ENCODE results near the gene RNFT2. TPM values are rescaled to one million over a fixed set of nuclear protein-coding genes. Genes with fewer than 3 reads are reported as not detected.

Gene RNFT2
- total RNA-seq, 1 experiment from 2014 or later, result 12.3 TPM

DNA sequence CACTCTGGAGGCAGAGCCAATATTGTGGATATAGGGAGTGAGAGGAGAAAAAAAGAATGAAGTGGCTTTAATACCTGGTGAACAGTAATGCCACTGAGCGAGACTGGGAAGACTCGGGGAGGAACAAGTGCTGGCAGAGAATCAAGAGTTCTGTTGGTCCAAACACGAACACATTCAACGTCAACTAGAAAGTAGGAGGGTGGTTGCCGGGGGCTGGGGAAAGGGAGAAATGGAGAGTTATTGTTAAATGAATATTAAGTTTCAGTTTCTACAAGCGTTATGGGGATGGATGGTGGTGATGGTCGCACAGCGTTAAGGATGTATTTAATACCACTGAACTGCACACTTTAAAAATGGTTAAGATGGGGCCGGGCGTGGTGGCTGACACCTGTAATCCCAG is 3.0 kb upstream of the RNFT2 start:
- in situ Hi-C loops (cut with HindIII; ENCODE audit: low pct_unique_long_range_greater_than_20kb, low sequenced_read_pairs), result no loop called here
- Histone ChIP-seq H3K36me3 (ENCODE audit: control insufficient read depth, insufficient read depth, low read length) (peaks cover 2% of the 10 kb centered on the region; the same call in 1 of the 2 replicates), H3K9me3 (ENCODE audit: control insufficient read depth, insufficient read depth, low read depth, low read length) (no peaks in the 10 kb centered on the region), H3K27ac (ENCODE audit: low read length) (no peak overlapping the region), H3K27me3 (ENCODE audit: control insufficient read depth, insufficient read depth, low read length) (no peaks in the 10 kb centered on the region), H3K4me3 (ENCODE audit: low read depth in 2 of 2, low read length in 2 of 2) (no peak overlapping the region), H3K4me1 (ENCODE audit: control insufficient read depth, insufficient read depth, low read length) (peaks cover 17% of the 10 kb centered on the region)
- ATAC-seq, result no peak
- ChIA-PET POLR2A (no interaction called here), CTCF (no interaction called here)
- TF ChIP-seq, protein P1, sequence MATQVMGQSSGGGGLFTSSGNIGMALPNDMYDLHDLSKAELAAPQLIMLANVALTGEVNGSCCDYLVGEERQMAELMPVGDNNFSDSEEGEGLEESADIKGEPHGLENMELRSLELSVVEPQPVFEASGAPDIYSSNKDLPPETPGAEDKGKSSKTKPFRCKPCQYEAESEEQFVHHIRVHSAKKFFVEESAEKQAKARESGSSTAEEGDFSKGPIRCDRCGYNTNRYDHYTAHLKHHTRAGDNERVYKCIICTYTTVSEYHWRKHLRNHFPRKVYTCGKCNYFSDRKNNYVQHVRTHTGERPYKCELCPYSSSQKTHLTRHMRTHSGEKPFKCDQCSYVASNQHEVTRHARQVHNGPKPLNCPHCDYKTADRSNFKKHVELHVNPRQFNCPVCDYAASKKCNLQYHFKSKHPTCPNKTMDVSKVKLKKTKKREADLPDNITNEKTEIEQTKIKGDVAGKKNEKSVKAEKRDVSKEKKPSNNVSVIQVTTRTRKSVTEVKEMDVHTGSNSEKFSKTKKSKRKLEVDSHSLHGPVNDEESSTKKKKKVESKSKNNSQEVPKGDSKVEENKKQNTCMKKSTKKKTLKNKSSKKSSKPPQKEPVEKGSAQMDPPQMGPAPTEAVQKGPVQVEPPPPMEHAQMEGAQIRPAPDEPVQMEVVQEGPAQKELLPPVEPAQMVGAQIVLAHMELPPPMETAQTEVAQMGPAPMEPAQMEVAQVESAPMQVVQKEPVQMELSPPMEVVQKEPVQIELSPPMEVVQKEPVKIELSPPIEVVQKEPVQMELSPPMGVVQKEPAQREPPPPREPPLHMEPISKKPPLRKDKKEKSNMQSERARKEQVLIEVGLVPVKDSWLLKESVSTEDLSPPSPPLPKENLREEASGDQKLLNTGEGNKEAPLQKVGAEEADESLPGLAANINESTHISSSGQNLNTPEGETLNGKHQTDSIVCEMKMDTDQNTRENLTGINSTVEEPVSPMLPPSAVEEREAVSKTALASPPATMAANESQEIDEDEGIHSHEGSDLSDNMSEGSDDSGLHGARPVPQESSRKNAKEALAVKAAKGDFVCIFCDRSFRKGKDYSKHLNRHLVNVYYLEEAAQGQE (IDR thresholded peaks at IDR 0.05; ENCODE audit: insufficient read depth in 1 of 2, low read depth in 2 of 2, low read length in 1 of 2), result no peak
- TF ChIP-seq, protein P2, sequence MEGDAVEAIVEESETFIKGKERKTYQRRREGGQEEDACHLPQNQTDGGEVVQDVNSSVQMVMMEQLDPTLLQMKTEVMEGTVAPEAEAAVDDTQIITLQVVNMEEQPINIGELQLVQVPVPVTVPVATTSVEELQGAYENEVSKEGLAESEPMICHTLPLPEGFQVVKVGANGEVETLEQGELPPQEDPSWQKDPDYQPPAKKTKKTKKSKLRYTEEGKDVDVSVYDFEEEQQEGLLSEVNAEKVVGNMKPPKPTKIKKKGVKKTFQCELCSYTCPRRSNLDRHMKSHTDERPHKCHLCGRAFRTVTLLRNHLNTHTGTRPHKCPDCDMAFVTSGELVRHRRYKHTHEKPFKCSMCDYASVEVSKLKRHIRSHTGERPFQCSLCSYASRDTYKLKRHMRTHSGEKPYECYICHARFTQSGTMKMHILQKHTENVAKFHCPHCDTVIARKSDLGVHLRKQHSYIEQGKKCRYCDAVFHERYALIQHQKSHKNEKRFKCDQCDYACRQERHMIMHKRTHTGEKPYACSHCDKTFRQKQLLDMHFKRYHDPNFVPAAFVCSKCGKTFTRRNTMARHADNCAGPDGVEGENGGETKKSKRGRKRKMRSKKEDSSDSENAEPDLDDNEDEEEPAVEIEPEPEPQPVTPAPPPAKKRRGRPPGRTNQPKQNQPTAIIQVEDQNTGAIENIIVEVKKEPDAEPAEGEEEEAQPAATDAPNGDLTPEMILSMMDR (IDR thresholded peaks at IDR 0.05), result no peak
- TF ChIP-seq TCF7L2 (IDR thresholded peaks at IDR 0.05; ENCODE audit: low read depth, low read length) (no peak), SIN3A (IDR thresholded peaks at IDR 0.05; ENCODE audit: borderline replicate concordance, insufficient read depth, low read depth, low read length) (no peak), POLR2AphosphoS5 (IDR thresholded peaks at IDR 0.05; ENCODE audit: low read depth, low read length) (no peak)
- intact Hi-C loops (cut with micrococcal nuclease; ENCODE audit: unreplicated experiment), result loop anchor here (10.0 kb wide), 1 partner anchor 150 kb away; the partner anchor contains the start of gene HRK
- no peak for DNase-seq (ENCODE audit: low read depth, low spot score)
- BruUV-seq (replicated peaks), result TSS peak; percentile 45

DNA sequence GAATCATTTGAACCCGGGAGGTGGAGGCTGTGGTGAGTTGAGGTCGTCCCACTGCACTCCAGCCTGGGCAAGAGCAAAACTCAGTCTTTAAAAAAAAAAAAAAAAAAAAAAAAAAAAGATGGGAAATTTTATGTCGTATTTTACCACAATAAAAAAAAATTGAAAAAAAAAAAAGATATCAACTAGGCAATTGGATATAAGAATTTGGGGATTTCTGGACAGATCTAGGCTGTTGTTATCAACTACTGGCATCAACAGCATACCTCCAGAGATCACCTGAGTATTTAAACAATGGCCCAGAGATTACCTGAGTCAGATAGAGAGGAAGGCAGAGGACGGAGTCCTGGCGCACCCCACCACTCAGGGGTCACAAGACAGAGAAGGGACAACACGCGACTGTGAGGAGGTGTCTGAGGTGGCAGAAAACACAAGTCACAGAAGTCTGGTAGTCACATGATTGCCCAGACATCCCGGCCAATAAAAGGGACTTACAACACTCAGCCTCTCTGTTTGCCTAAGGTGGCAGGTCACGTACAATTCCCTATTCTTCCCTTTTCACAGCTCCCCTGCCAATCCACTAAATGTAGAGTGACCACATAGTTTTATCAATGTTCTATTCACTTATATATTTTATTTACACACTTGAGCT is 2.0 kb upstream of the RNFT2 start:
- DNase-seq (ENCODE audit: low read depth, low spot score) (no peak), ATAC-seq (no peak)
- TSS peak; percentile 78 for BruUV-seq (replicated peaks)
- Histone ChIP-seq H3K36me3 (ENCODE audit: control insufficient read depth, insufficient read depth, low read length) (peaks cover 2% of the 10 kb centered on the region; the same call in 1 of the 2 replicates), H3K4me1 (ENCODE audit: control insufficient read depth, insufficient read depth, low read length) (peaks cover 17% of the 10 kb centered on the region), H3K27me3 (ENCODE audit: control insufficient read depth, insufficient read depth, low read length) (no peaks in the 10 kb centered on the region), H3K4me3 (ENCODE audit: low read depth in 2 of 2, low read length in 2 of 2) (peak overlapping the region; percentile 89 to 92), H3K9me3 (ENCODE audit: control insufficient read depth, insufficient read depth, low read depth, low read length) (no peaks in the 10 kb centered on the region), H3K27ac (ENCODE audit: low read length) (peak overlapping the region; percentile 74)
- in situ Hi-C loops (cut with HindIII; ENCODE audit: low pct_unique_long_range_greater_than_20kb, low sequenced_read_pairs), result no loop called here
- intact Hi-C loops (cut with micrococcal nuclease; ENCODE audit: unreplicated experiment), result loop anchor here (10.0 kb wide), 1 partner anchor 149 kb away; the partner anchor contains the start of gene HRK
- ChIA-PET CTCF (no interaction called here), POLR2A (interaction anchor here (0.6 kb wide), 1 partner anchor 15 kb away, joined by 3 read pairs; no protein-coding TSS in a partner anchor)
- TF ChIP-seq, protein P2 (IDR thresholded peaks at IDR 0.05), result no peak
- TF ChIP-seq TCF7L2 (IDR thresholded peaks at IDR 0.05; ENCODE audit: low read depth, low read length), result no peak
- TF ChIP-seq SIN3A (IDR thresholded peaks at IDR 0.05; ENCODE audit: borderline replicate concordance, insufficient read depth, low read depth, low read length), result no peak
- TF ChIP-seq POLR2AphosphoS5 (IDR thresholded peaks at IDR 0.05; ENCODE audit: low read depth, low read length), result no peak
- TF ChIP-seq, protein P1 (IDR thresholded peaks at IDR 0.05; ENCODE audit: insufficient read depth in 1 of 2, low read depth in 2 of 2, low read length in 1 of 2), result no peak

Data from Panc1 (cell line).